ENCODE results near the gene CMTM8.

Gene CMTM8

GRCh38 chr3:32323604-32324003 is 85.1 kb downstream of the CMTM8 start:
- H3K9ac ChIP-seq (ENCODE audit: low read depth, low read length), result no peak overlapping the region
- TF ChIP-seq CTCF (IDR thresholded peaks at IDR 0.05; ENCODE audit: borderline replicate concordance, extremely low read depth, low read length, poor library complexity, severe bottlenecking), result no peak
- H3K27ac ChIP-seq (ENCODE audit: low read length), result no peak overlapping the region
- no peaks in the 10 kb centered on the region for H3K79me2 ChIP-seq (ENCODE audit: insufficient read depth, low read length)
- no peak overlapping the region for H3K4me3 ChIP-seq (ENCODE audit: low read depth in 1 of 2, low read length in 2 of 2)
- no peaks in the 10 kb centered on the region for H3K36me3 ChIP-seq (ENCODE audit: insufficient read depth, low read length)
- DNase-seq (no peak), ATAC-seq (ENCODE audit: insufficient read depth, low read depth) (no peak)
- H3K27me3 ChIP-seq (ENCODE audit: insufficient read depth, low read length, poor library complexity), result no peaks in the 10 kb centered on the region
- no peak overlapping the region for H2AFZ ChIP-seq (ENCODE audit: low read depth, low read length)
- H3K4me1 ChIP-seq (ENCODE audit: insufficient read depth, low read length), result no peaks in the 10 kb centered on the region
- H3K4me2 ChIP-seq (ENCODE audit: insufficient read depth, low read length), result no peak overlapping the region
- H4K20me1 ChIP-seq (ENCODE audit: insufficient read depth, low read length), result no peaks in the 10 kb centered on the region
- no peaks in the 10 kb centered on the region for H3K9me3 ChIP-seq (ENCODE audit: insufficient read depth, low read length, severe bottlenecking)

- ATAC-seq (ENCODE audit: insufficient read depth, low read depth) (no peak), DNase-seq (no peak)
- Histone ChIP-seq H3K79me2 (ENCODE audit: insufficient read depth, low read length) (no peaks in the 10 kb centered on the region), H3K4me2 (ENCODE audit: insufficient read depth, low read length) (no peak overlapping the region), H3K36me3 (ENCODE audit: insufficient read depth, low read length) (no peaks in the 10 kb centered on the region), H3K9me3 (ENCODE audit: insufficient read depth, low read length, severe bottlenecking) (no peaks in the 10 kb centered on the region), H3K9ac (ENCODE audit: low read depth, low read length) (no peak overlapping the region), H2AFZ (ENCODE audit: low read depth, low read length) (no peak overlapping the region), H4K20me1 (ENCODE audit: insufficient read depth, low read length) (no peaks in the 10 kb centered on the region), H3K27me3 (ENCODE audit: insufficient read depth, low read length, poor library complexity) (no peaks in the 10 kb centered on the region), H3K4me3 (ENCODE audit: low read depth in 1 of 2, low read length in 2 of 2) (no peak overlapping the region), H3K27ac (ENCODE audit: low read length) (no peak overlapping the region), H3K4me1 (ENCODE audit: insufficient read depth, low read length) (no peaks in the 10 kb centered on the region)
- no peak for TF ChIP-seq EZH2 (IDR thresholded peaks at IDR 0.05; ENCODE audit: borderline replicate concordance, low read depth, low read length, severe bottlenecking)
- TF ChIP-seq CTCF (IDR thresholded peaks at IDR 0.05; ENCODE audit: borderline replicate concordance, extremely low read depth, low read length, poor library complexity, severe bottlenecking), result no peak
Observed at GRCh38 chr3:32325201-32325600, 86.7 kb downstream of the CMTM8 start.

GRCh38 chr3:32325927-32326326 is 87.4 kb downstream of the CMTM8 start:
- H3K9ac ChIP-seq (ENCODE audit: low read depth, low read length), result no peak overlapping the region
- no peaks in the 10 kb centered on the region for H3K36me3 ChIP-seq (ENCODE audit: insufficient read depth, low read length)
- H3K9me3 ChIP-seq (ENCODE audit: insufficient read depth, low read length, severe bottlenecking), result no peaks in the 10 kb centered on the region
- no peak for DNase-seq
- no peaks in the 10 kb centered on the region for H4K20me1 ChIP-seq (ENCODE audit: insufficient read depth, low read length)
- TF ChIP-seq EZH2 (IDR thresholded peaks at IDR 0.05; ENCODE audit: borderline replicate concordance, low read depth, low read length, severe bottlenecking) (no peak), CTCF (IDR thresholded peaks at IDR 0.05; ENCODE audit: borderline replicate concordance, extremely low read depth, low read length, poor library complexity, severe bottlenecking) (no peak)
- ATAC-seq (ENCODE audit: insufficient read depth, low read depth), result no peak
- no peaks in the 10 kb centered on the region for H3K79me2 ChIP-seq (ENCODE audit: insufficient read depth, low read length)
- no peak overlapping the region for H3K27ac ChIP-seq (ENCODE audit: low read length)
- H3K4me2 ChIP-seq (ENCODE audit: insufficient read depth, low read length), result no peak overlapping the region
- no peak overlapping the region for H2AFZ ChIP-seq (ENCODE audit: low read depth, low read length)
- no peak overlapping the region for H3K4me3 ChIP-seq (ENCODE audit: low read depth in 1 of 2, low read length in 2 of 2)
- no peaks in the 10 kb centered on the region for H3K4me1 ChIP-seq (ENCODE audit: insufficient read depth, low read length)
- H3K27me3 ChIP-seq (ENCODE audit: insufficient read depth, low read length, poor library complexity), result no peaks in the 10 kb centered on the region

GRCh38 chr3:32326795-32327194 is 88.3 kb downstream of the CMTM8 start:
- H3K9me3 ChIP-seq (ENCODE audit: insufficient read depth, low read length, severe bottlenecking), result no peaks in the 10 kb centered on the region
- no peaks in the 10 kb centered on the region for H3K36me3 ChIP-seq (ENCODE audit: insufficient read depth, low read length)
- H3K27me3 ChIP-seq (ENCODE audit: insufficient read depth, low read length, poor library complexity), result no peaks in the 10 kb centered on the region
- H3K4me1 ChIP-seq (ENCODE audit: insufficient read depth, low read length), result no peaks in the 10 kb centered on the region
- H3K4me2 ChIP-seq (ENCODE audit: insufficient read depth, low read length), result no peak overlapping the region
- ATAC-seq (ENCODE audit: insufficient read depth, low read depth) (no peak), DNase-seq (no peak)
- H4K20me1 ChIP-seq (ENCODE audit: insufficient read depth, low read length), result no peaks in the 10 kb centered on the region
- no peak overlapping the region for H2AFZ ChIP-seq (ENCODE audit: low read depth, low read length)
- no peak overlapping the region for H3K9ac ChIP-seq (ENCODE audit: low read depth, low read length)
- no peak overlapping the region for H3K27ac ChIP-seq (ENCODE audit: low read length)
- TF ChIP-seq CTCF (IDR thresholded peaks at IDR 0.05; ENCODE audit: borderline replicate concordance, extremely low read depth, low read length, poor library complexity, severe bottlenecking), result no peak
- TF ChIP-seq EZH2 (IDR thresholded peaks at IDR 0.05; ENCODE audit: borderline replicate concordance, low read depth, low read length, severe bottlenecking), result no peak
- H3K4me3 ChIP-seq (ENCODE audit: low read depth in 1 of 2, low read length in 2 of 2), result no peak overlapping the region
- H3K79me2 ChIP-seq (ENCODE audit: insufficient read depth, low read length), result no peaks in the 10 kb centered on the region
